ENCODE measurements around the gene SEMA7A. TPM values are rescaled to one million over a fixed set of nuclear protein-coding genes. Genes with fewer than 3 reads are reported as not detected.
A peak's percentile ranks its signal among the peaks of the same experiment; 100 is the strongest.

The SEMA7A gene
- total RNA-seq, 2 donors from 2014 or later, result 1.8 to 1.9 TPM

- DNase-seq (no peak), ATAC-seq (no peak)
- intact Hi-C loops (cut with DNase I), result no loop called here
Observed at GRCh38 chr15:74454764-74455500, 21.2 kb upstream of the SEMA7A start.

GRCh38 chr15:74453925-74454763 is 20.4 kb upstream of the SEMA7A start:
- intact Hi-C loops (cut with DNase I), result no loop called here
- no peak for ATAC-seq
- no peak for DNase-seq

DNA sequence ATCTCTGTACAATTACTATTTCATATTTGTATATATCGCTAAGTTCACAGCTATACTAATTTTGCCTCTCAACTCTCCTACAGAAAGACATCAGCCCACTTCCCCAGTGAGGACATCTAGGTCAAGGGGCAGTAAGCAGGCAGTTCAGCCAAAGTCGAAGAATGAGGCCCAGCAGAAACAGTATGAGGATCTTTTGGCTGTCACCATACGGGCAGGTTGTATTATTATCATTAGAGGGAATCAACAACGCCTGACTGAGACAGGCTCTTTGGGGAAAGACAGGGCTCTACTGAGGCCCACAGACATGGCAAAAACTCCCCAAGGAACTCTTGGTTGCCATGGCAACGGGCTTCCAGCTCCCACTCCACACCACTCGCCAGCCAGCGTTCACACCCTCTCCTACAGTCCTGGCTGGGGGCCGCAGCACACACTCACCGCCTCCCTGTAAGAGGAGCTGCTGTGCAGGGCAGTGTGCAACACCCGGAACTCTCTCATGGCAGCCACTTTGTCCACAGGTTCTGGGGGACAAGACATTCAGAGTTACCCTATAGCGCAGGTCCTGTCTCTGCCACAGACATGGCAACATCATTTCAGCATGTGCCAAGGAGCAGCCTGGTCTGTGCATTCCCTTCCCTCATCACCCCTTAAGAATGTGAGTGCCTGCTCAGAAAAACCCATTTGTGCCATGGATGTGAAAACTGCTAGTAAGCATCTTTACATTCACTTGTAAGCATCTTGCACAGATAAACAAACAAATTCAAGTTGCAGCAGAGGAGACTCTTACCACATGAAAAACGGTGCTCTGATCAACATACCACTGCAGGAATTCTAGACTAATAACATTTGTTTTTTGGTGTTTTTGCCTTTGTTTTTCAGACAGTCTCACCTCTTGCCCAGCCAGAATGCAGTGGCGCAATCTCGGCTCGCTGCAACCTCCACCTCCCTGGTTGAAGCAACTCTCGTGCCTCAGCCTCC is 18.4 kb upstream of the SEMA7A start:
- intact Hi-C loops (cut with DNase I), result no loop called here
- ATAC-seq (peak; percentile 30), DNase-seq (no peak)

- intact Hi-C loops (cut with DNase I), result no loop called here
- ATAC-seq, result no peak
- no peak for DNase-seq
Observed at GRCh38 chr15:74451322-74451721, 17.6 kb upstream of the SEMA7A start.

DNA sequence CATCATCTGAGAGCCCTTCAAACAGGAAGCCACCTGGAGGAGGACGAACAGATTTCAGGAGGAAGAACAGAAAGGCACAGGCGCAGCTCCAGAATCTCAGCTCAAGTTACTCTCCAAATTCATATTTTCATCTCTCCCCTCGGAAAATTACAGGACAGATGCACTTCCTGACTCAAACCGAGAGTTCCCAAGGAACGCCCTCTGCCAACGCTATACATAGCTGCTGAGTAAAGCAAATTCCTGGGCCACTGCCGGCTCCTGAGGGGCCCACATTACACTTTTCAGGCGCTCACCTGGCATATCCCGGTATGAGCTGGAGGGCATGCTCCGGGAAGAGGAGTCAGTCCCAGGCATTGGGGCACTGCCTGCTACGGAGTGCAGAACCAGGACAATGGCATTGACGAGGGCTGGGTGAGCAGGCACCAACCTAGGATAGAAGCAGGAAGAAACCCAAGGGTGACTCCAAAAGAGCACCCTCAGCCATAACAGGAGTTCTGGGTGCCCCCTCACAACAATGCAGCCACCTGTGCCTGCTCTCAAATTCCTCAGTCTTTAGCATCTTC is 16.0 kb upstream of the SEMA7A start:
- DNase-seq (no peak), ATAC-seq (no peak)
- intact Hi-C loops (cut with DNase I), result no loop called here

- no peak for ATAC-seq
- no peak for DNase-seq
- intact Hi-C loops (cut with DNase I), result no loop called here
Observed at GRCh38 chr15:74449095-74449494, 15.3 kb upstream of the SEMA7A start.

DNA sequence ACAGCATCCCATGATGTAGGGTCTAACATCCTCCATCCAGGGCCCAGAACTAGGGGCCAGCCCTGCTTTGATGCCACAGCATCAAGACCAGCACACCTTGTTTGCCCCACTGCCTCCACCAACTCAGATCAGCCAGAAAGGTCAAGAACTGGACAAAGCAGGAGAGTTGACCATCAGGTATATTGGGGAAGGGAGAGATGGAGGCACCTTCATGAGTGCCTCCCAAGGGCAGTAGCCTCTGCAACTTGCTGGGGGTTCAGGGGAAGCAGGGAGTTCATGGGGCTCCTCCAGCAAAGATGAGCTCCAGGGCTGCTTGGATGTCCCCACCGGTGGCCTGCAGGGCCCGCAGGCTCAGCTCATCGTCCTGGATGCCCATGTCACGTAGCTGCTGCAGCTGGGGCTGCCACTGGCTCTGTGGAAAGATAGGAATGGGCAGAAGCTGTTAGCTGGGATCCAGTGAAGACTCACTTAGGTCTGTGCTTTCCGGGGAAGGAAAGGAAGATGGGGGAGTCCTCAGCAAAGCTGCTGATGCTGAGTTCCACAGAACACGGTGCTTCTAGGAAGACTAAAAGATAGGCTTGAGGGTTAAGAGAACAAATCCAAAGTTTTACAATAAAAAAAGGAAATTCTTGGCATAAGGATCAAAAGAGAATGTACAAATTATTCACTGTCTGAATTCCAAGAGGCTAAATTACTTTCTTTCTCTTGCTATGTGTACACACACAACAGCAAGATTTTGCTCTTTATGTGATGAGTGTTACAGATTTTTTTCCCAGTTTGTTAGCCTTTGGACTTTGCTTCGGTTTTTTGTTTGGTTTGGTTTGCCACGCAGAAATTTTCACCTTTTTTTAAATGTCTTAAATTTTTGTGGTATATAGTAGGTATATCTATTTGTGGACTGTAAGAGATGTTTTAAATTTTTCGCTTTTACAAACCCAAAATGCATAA is 12.3 kb upstream of the SEMA7A start:
- no peak for DNase-seq
- no peak for ATAC-seq
- intact Hi-C loops (cut with DNase I), result no loop called here

GRCh38 chr15:74444106-74445062 is 10.6 kb upstream of the SEMA7A start:
- DNase-seq (no peak), ATAC-seq (peak; percentile 11 to 35)
- intact Hi-C loops (cut with DNase I), result no loop called here

GRCh38 chr15:74443100-74443909 is 9.5 kb upstream of the SEMA7A start:
- intact Hi-C loops (cut with DNase I), result no loop called here
- ATAC-seq (peak in 1 of 2 donors; percentile 34), DNase-seq (no peak)

- DNase-seq, result no peak
- no peak for ATAC-seq
- intact Hi-C loops (cut with DNase I), result no loop called here
Observed at GRCh38 chr15:74442604-74443003, 8.8 kb upstream of the SEMA7A start.

- ATAC-seq, result no peak
- intact Hi-C loops (cut with DNase I), result no loop called here
- DNase-seq, result no peak
Observed at GRCh38 chr15:74442063-74442462, 8.3 kb upstream of the SEMA7A start.

DNA sequence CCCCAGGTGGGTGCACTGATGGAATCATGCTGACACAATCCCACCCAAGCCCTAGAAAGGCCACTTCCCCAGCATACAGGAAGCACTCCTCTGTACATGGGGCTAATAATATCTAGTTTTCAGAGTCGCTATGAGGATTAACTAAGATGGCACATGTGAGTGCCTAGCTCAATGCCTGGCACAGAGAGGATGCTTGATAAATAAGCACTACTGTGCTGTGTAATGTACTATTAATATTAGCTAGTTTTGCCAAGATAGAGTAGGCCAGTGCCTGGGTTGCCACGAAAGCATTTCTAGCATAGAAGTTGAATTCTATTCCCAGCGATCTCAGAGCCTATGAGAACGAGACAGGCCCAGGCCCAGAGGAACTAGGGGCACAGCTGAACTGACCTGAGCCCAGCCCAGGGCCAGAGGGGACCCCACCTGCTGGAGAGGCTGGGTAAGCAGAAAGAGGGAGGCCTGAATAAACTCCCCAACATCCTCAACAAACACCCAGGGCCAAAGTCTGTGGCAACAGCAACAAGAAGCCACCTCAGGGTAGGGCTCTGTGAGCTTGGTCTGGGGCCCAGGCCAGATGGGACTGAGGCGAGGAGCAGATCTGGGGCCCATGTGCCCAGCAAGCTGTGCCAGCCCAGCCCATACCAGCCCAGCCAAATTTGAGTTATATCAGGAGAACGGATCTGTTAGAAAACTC is 7.6 kb upstream of the SEMA7A start:
- no peak for ATAC-seq
- intact Hi-C loops (cut with DNase I), result loop anchor here in 1 of 2 donors (2.0 kb wide), 1 partner anchor 59 kb away; no protein-coding TSS in a partner anchor

GRCh38 chr15:74438721-74439316 is 5.1 kb upstream of the SEMA7A start:
- ATAC-seq, result peak; percentile 59
- peak; percentile 74 for DNase-seq
- intact Hi-C loops (cut with DNase I), result loop anchor here in 1 of 2 donors (1.0 to 2.0 kb wide), 2 partner anchors 57 to 64 kb away; no protein-coding TSS in a partner anchor

More for the DNA sequence above, 7.6 kb upstream of the SEMA7A start:
- no peak for DNase-seq

DNA sequence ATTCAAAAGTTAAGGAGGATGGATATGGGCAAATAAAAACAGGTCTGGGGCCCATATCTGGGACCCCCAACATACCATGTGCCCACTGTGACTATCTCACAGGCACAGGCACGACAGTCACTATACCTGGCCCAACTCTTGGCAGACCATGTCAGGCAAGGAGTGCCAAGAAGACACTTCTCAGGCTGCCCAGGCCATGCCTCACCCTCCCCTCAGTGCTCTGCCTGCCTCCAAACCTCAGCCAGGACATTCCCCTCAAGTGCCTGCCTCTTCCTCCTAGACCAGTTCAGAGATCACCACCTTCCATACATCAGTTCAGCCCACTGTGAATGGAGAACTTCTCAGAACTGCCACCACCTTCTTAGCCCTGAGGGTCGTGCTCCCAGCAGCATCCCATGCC is 4.4 kb upstream of the SEMA7A start:
- intact Hi-C loops (cut with DNase I), result loop anchor here in 1 of 2 donors (1.0 to 2.0 kb wide), 2 partner anchors 56 to 63 kb away; no protein-coding TSS in a partner anchor
- DNase-seq (no peak), ATAC-seq (no peak)

Measured in left cardiac atrium (tissue), 4 donors.